Measurements from ENCODE around the gene KIAA0232.

Gene KIAA0232

DNA sequence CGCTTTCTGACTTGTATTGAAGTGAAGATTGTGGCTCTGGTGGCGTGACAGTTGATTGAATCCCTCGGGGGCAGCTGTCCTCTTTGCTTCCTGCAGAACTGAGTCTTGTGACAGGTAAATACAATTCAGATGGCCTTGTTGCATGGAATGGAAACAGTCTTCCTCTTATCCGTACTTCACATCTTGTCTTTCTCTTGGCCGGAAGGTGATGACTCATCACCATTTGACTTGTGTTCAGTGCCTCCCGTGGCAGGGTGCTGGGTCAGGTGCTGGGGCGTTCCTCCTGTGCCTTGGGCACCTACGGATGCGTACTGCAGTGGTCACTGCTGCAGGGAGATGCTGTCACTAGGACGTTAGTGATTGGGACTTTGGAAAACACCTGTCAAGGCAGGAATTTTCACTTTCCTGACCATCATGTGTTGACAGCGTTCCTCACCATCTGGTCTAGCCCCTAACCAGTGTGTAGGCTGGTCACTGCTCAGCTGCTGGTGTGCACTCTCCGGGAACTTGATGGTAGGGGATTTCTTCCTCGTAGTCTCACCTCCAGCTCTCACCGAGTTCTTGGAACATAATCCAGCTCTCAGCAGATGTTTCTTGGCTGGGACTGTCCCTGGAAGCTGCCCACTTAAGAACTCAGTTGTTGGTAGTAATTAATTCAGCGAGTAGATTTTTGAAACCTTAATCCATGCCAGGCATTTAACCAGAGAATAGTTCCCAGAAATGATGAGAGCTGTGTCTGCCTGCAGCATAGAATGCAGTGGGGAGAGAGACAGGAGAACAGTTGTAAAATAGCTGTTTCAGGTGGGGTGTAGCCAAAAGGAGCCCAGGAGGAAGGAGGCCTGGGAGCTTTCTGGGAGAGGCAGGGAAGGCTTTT is 134.3 kb downstream of the KIAA0232 start:
- DNase-seq (ENCODE audit: low spot score) = peak; percentile 83

DNA sequence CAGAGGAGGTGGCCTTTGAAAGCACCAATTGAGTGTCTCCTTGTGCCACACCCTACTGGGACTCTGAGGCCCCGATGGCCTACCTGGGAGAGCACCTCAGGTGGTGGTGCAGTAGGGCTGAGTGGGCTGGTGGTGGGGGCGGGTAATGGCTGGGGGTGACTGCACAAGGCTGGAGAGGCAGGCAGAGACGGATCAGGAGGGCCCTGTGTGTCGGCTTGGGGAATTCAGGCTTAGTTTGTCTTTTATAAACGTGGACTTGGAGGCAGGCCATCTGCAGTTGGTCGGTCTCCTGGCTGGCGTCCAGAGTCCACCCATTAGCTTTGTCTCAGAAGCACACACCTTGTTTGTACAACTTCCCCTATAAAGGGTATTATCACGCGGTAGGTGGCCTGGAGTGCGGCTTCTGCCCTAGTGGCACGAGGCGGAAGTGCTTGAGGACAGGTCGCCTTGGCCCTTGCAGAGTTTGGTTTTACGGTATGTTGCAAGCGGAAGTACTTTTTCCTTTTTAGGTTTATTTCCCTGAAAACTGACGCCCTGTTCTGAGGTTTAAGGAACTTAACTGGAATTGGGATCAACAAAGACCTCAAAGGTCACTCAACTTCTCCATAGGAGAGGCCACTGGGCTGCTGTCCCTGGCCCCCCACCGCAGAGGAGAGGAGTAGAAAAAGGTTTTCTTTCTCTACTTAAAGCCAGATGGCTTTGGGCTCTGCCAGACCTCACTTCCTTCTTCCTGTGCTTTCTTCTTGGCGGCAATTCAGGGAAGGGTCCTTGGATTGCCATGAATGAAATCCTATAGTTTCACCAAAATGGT is 135.1 kb downstream of the KIAA0232 start:
- DNase-seq (ENCODE audit: low spot score) = peak; percentile 83

DNA sequence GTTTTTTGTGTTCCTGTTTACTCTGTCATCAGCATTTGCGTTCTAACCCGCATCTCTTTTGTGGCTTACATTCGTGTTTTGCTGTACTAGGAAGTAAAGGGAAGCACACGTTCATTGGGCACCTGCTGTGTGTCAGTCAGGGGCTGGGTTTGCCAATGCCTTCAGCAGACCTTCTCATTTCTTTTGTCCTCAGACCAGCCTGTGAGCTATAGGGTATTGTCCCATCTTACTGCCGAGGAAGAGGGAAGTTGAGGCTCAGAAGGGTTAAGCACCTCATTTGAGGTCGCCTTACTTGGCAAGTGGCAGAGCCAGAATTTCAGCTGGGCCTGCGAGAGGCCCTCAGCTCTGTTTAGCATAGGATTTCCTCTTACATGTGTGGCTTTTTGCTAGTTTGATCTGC is 135.8 kb downstream of the KIAA0232 start:
- no peak for DNase-seq (ENCODE audit: low spot score)

GRCh38 chr4:6920171-6920570 is 137.6 kb downstream of the KIAA0232 start:
- DNase-seq (ENCODE audit: low spot score) = no peak

- no peak for DNase-seq (ENCODE audit: low spot score)
Measured at GRCh38 chr4:6923507-6923906, 141.0 kb downstream of the KIAA0232 start.

- no peak for DNase-seq (ENCODE audit: low spot score)
Measured at GRCh38 chr4:6924361-6924779, 141.8 kb downstream of the KIAA0232 start.

GRCh38 chr4:6925357-6925836 is 142.9 kb downstream of the KIAA0232 start:
- no peak for DNase-seq (ENCODE audit: low spot score)

DNA sequence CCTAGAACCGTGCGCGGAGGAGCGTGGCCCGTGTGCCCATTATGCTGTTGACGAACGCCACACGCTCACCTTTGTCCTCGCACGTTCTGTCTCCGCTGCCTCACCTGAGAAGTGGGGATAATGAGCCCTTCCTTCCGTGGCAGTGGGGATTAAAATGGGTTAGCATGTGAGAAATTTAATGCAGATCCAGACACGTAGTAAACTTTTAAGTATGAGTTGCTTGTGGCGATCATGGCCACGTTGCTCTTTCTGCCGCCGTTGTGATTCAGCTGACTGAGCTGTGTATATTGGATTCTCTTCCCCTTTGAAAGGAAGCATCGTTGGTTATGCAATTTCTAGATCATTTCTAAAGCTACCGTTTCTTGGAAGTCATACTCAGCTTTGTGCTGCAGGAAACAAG is 143.6 kb downstream of the KIAA0232 start:
- DNase-seq (ENCODE audit: low spot score) = no peak

DNA sequence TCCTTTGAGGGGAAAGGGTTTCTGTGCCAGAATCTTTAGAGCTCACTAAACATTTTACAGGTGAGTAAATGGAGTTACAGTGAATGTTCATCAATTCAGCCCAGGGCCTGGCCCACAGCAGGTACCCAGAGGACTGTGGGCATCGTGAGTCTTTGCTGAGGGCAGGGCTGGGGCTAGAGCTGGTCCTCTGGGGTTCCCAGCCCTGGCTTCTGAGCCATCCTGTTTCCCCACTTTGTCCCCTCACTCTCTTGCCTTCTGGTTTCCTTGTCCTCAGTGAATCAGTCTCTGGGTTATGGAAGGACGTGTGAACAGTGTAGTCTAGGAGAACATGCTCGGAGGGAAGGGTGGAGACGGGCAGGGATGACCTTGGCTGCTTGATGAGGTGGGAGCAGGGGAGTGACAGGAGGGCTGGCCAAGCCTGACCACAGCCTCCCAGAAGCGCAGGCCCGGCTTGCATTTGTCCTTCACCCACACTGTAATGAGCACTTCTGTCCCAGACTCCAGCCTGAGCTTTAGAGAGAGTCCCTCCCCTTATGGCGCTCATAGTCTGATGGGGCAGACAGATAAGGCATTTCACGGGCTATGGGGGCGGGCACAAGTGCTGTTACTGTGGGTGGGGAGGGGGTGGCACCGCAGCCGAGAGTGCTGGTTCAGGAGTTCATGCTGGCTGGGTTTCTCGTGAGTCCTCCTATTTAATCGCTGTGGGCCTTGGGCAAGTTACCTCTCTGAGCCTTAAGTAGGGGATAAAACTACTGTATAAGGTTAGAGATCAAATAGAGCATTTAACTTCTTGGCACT is 144.4 kb downstream of the KIAA0232 start:
- DNase-seq (ENCODE audit: low spot score) = peak; percentile 68

DNA sequence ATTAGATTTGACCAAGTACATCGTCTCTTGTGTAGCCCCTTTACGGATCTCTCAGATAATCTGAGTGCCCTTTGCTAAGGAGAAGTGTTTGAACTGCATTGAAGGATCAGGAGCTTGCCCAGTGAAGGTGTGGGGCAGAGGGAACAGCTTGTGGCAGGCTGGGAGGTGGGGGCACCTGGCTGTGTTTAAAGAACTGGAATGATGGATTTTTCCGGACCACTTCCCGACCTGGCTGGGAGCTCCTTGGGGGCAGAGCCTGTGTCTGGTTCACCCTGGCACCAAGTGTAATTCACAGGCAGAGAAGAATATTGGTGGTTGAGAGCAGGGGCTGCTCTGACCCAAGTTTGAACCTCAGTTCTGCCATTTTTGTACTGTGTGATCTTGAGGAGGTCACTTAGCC is 145.6 kb downstream of the KIAA0232 start:
- no peak for DNase-seq (ENCODE audit: low spot score)

- DNase-seq (ENCODE audit: low spot score) = no peak
Measured at GRCh38 chr4:6929339-6929811, 146.8 kb downstream of the KIAA0232 start.

- peak; percentile 30 for DNase-seq (ENCODE audit: low spot score)
Measured at GRCh38 chr4:6929812-6930464, 147.4 kb downstream of the KIAA0232 start.

DNA sequence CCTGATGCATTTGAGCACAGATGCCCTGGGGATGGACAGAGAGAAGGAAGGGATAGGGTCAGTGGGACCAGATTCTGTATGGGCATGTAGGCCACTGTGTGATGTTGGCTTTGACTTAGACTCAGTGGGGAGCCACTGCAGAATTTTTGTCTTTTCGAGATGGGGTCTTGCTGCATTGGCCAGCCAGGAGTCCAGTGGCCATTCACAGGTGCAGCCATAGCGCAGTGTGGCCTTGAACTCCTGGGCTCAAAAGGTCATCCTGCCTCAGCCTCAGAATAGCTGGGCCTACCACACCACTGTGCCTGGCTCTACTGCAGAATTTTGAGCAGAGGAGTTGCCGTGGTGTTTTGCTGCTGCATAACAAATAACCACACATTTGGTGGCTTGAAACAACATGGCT is 149.9 kb downstream of the KIAA0232 start:
- no peak for DNase-seq (ENCODE audit: low spot score)

GRCh38 chr4:6932918-6933317 is 150.4 kb downstream of the KIAA0232 start:
- no peak for DNase-seq (ENCODE audit: low spot score)
